ENCODE data around the gene AFF3. TPM values are rescaled to one million over a fixed set of nuclear protein-coding genes. Genes with fewer than 3 reads are reported as not detected.

Gene AFF3
- total and polyA plus RNA-seq, 8 donors = 16.4 to 42.0 (median 21.4) TPM

DNA sequence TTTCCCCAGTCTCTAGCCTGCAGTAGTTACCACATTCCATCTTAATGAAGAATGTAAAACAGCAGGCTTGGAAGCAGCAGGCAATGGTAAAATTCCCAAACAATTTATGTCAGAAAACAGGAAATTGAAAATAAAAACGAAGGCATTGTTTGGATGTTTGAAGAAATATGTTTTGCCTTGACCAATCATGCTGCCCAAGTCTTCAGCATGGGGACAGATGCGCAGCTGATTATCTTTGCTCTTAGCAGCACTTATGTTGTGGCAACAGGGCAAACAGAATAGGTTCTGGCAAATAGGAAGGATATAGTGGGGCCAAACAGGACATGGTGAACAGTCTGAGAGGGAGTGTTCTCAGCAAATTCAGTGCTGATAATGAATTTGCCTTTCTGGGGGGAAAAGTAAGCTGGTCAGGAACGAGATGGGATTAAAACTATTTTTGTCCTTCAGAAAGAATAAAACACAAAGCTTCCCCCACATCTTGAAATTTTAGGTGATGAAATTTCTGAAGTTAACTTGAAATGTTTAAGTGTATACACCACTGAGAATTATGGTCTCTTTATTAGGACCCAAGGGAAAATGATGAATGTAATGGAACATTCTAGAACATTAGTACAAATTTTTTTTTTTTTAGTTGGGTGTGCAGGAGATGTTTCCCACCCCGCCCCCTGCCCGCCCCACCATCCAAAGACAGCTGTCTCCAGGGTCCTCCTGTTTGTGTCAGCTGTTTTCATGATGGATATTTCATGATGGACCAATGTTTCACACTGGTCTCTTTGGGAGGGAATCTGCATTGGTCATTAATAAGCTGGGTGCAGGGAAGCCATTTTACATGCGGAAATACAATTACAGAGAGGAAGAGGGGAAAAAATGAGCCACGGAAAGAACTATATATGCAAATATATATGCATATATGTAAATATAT is 413.0 kb downstream of the AFF3 start:
- DNase-seq (peak in 2 of 4 donors; percentile 38 to 63), ATAC-seq (peak; percentile 48)
- intact Hi-C loops (cut with DNase I) = no loop called here
- Histone ChIP-seq H3K4me1 (no peaks in the 10 kb centered on the region), H3K36me3 (no peaks in the 10 kb centered on the region), H3K4me3 (no peak overlapping the region), H3K9me3 (no peaks in the 10 kb centered on the region), H3K27me3 (no peaks in the 10 kb centered on the region), H3K27ac (no peak overlapping the region)
- TF ChIP-seq, protein P1, sequence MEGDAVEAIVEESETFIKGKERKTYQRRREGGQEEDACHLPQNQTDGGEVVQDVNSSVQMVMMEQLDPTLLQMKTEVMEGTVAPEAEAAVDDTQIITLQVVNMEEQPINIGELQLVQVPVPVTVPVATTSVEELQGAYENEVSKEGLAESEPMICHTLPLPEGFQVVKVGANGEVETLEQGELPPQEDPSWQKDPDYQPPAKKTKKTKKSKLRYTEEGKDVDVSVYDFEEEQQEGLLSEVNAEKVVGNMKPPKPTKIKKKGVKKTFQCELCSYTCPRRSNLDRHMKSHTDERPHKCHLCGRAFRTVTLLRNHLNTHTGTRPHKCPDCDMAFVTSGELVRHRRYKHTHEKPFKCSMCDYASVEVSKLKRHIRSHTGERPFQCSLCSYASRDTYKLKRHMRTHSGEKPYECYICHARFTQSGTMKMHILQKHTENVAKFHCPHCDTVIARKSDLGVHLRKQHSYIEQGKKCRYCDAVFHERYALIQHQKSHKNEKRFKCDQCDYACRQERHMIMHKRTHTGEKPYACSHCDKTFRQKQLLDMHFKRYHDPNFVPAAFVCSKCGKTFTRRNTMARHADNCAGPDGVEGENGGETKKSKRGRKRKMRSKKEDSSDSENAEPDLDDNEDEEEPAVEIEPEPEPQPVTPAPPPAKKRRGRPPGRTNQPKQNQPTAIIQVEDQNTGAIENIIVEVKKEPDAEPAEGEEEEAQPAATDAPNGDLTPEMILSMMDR (IDR thresholded peaks at IDR 0.05) = no peak

DNA sequence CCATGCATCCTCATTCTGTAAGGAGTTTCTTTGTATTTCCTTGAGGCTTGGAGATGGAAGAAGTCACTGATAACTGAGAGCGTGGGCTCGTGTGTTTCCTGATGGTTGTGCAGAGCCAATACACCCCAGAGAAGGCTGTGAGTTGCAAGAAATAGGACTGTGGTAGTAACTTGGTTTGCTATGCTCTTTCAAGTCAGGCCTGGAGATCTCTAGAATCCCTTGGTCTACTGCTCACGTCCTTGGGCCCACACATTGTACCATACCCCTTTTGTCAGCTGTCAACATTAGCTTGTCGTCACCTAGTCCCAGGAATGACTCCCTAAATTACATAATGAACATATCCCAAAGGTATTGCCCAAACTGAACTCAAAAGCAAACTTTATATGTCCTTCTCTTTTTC is 414.2 kb downstream of the AFF3 start:
- Histone ChIP-seq H3K4me3 (no peak overlapping the region), H3K36me3 (no peaks in the 10 kb centered on the region), H3K9me3 (no peaks in the 10 kb centered on the region), H3K27ac (no peak overlapping the region), H3K27me3 (no peaks in the 10 kb centered on the region), H3K4me1 (no peaks in the 10 kb centered on the region)
- DNase-seq (no peak), ATAC-seq (no peak)
- TF ChIP-seq, protein P1 (IDR thresholded peaks at IDR 0.05) = no peak
- intact Hi-C loops (cut with DNase I) = no loop called here

DNA sequence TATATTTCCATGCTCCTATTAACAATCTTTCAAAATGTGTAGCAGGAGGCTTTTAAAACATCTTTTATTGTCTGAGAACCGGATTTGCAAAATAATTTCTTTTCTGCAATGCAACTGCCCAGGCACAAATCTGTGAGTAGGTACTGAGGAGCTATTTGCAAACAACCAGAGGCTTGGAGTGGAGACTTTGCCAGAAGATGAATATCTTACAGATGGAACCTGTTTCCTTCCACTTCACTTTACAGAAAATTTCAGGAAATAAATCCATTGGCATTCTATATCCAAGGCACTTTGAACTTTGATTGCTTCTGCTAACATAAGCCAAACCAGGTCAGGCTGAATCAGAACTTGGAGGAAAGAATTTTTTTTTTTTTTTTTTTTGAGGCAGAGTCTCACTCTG is 415.2 kb downstream of the AFF3 start:
- intact Hi-C loops (cut with DNase I) = no loop called here
- TF ChIP-seq, protein P1 (IDR thresholded peaks at IDR 0.05) = no peak
- DNase-seq (peak in 1 of 4 donors; percentile 36), ATAC-seq (no peak)
- Histone ChIP-seq H3K9me3 (peaks cover 0 to 7% of the 10 kb centered on the region in 2 donors), H3K36me3 (no peaks in the 10 kb centered on the region), H3K4me3 (no peak overlapping the region), H3K27me3 (no peaks in the 10 kb centered on the region), H3K27ac (no peak overlapping the region), H3K4me1 (no peaks in the 10 kb centered on the region)

DNA sequence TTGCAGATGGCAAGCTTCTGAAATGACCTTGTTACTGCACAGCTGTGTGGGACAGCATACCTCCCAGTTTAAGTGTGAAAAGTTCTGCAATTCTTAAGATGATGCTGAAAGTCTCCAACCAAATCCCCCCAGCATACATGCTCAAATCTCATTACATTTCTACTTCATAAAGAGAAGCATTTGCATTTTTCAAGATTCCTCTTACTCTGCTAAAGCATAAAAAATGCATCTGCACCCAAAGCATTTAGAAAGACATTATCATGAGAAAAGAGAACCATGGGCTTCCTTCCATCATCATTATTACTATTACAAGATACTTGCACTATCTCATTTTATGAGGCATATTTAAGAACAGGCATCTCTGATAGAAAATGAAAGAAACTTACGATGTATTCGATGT is 415.7 kb downstream of the AFF3 start:
- no peak for ATAC-seq
- no peak overlapping the region for H3K4me3 ChIP-seq
- no peaks in the 10 kb centered on the region for H3K4me1 ChIP-seq
- intact Hi-C loops (cut with DNase I) = no loop called here
- no peaks in the 10 kb centered on the region for H3K27me3 ChIP-seq
- TF ChIP-seq, protein P1 (IDR thresholded peaks at IDR 0.05) = no peak
- no peaks in the 10 kb centered on the region for H3K36me3 ChIP-seq
- peak in 1 of 4 donors; percentile 5 for DNase-seq
- H3K27ac ChIP-seq = no peak overlapping the region
- H3K9me3 ChIP-seq = peaks cover 0 to 10% of the 10 kb centered on the region in 2 donors

DNA sequence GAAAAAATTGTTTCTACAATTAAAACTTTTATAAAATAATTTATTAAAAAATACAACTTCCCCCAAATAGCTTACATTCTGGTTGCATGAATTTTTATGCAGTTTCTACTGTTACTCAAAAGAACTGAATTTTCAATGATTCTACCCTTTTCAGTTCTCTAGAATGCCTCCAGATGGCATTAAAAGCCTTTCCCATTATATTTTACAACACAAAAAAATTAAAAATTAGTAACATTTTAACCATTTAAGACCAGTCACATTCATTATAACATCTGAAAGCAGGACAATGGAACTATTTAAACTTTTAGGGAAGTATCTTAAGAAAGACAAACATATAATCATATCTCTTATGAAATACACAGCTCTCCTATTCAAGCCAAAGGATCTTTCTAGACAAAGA is 416.6 kb downstream of the AFF3 start:
- H3K36me3 ChIP-seq = no peaks in the 10 kb centered on the region
- H3K4me1 ChIP-seq = no peaks in the 10 kb centered on the region
- H3K4me3 ChIP-seq = no peak overlapping the region
- no peaks in the 10 kb centered on the region for H3K27me3 ChIP-seq
- DNase-seq (no peak), ATAC-seq (no peak)
- TF ChIP-seq, protein P1 (IDR thresholded peaks at IDR 0.05) = peak in 1 of 2 donors; percentile 40
- no peak overlapping the region for H3K27ac ChIP-seq
- intact Hi-C loops (cut with DNase I) = no loop called here
- H3K9me3 ChIP-seq = peaks cover 0 to 10% of the 10 kb centered on the region in 2 donors

Data from left lung (tissue), 10 donors.